A549 (cell line): ENCODE data around the gene TEX13D. TPM values are rescaled to one million over a fixed set of nuclear protein-coding genes. Genes with fewer than 3 reads are reported as not detected.

ENCODE experiments used
- ATAC-seq, 2 experiments: fragments of 200-7000 bp in 1 of 2; fragments of >200 bp in 1 of 2; cut with Nextera tagmentation in 1 of 2; cut with Tn5 transposase in 1 of 2; 3 replicates each; pipeline versions ENCODE4 v1.8.0 to v1.9.1; 2018 to 2020; ENCODE audit warnings: mild to moderate bottlenecking in 1 of 2, moderate library complexity in 1 of 2
- CTCF ChIA-PET: fragments of 300-600 bp; sonication (Branson Sonifier 250); formaldehyde crosslinking; extraction: SDS; loops from one replicate; lab custom pipeline; 2021; ENCODE audit warnings: antibody characterized with exemption, inconsistent platforms; lab: Yijun Ruan, JAX
- POLR2A ChIA-PET: fragments of 350-600 bp; formaldehyde crosslinking; extraction: SDS; loops from one replicate; lab custom pipeline; 2021; ENCODE audit warnings: antibody characterized with exemption, inconsistent platforms; lab: Yijun Ruan, JAX
- DNase-seq, 2 experiments: peaks; one replicate each; pipeline versions ENCODE4 v3.0.0 to v3.0.0-alpha.2; 2011 to 2016; ENCODE audit warnings: low read depth in 1 of 2, low spot score in 1 of 2
- FAIRE-seq: peaks from 2 replicates; lab custom pipeline; 2011; peaks lifted over from hg19 to GRCh38; lab: Jason Lieb, UNC
- H3K27ac ChIP-seq, 2 experiments: fragments of >200 bp; sonication (Bioruptor Twin); formaldehyde crosslinking; 3 replicates each; pipeline ENCODE4 v1.5.1; 2016 to 2017
- H3K4me1 ChIP-seq: fragments of >200 bp; sonication (Bioruptor Twin); formaldehyde crosslinking; 3 replicates; pipeline ENCODE4 v1.6.1; 2016
- H3K4me2 ChIP-seq: fragments of >200 bp; sonication (Bioruptor Twin); formaldehyde crosslinking; 3 replicates; pipeline ENCODE4 v1.6.1; 2016
- H3K4me3 ChIP-seq: fragments of >200 bp; sonication (Bioruptor Twin); formaldehyde crosslinking; 3 replicates; pipeline ENCODE4 v1.5.1; 2016
- H3K9me3 ChIP-seq: fragments of >200 bp; sonication (Bioruptor Twin); formaldehyde crosslinking; 3 replicates; pipeline ENCODE4 v1.6.1; 2016
- BCL3 ChIP-seq: fragments of >200 bp; sonication (Bioruptor Twin); formaldehyde crosslinking; IDR thresholded peaks from 3 replicates; pipeline ENCODE4 v1.6.1; 2016
- EHF ChIP-seq: fragments of 250-450 bp; sonication (Bioruptor Pico); IDR thresholded peaks from 2 replicates; pipeline ENCODE4 v1.5.0; 2020; ENCODE audit warnings: mild to moderate bottlenecking
- EP300 ChIP-seq, 2 experiments: fragments of >200 bp; sonication (Bioruptor Twin); formaldehyde crosslinking; IDR thresholded peaks; 2 replicates in 1 of 2; 3 replicates in 1 of 2; pipeline ENCODE4 v1.6.1; 2016 to 2017
- FOSB ChIP-seq: fragments of 250-450 bp; sonication (Bioruptor Pico); IDR thresholded peaks from 2 replicates; pipeline ENCODE4 v1.5.0; 2020; ENCODE audit warnings: mild to moderate bottlenecking, moderate library complexity
- FOSL2 ChIP-seq, 2 experiments: fragments of 450-650 bp in 1 of 2; fragments of >200 bp in 1 of 2; sonication (Bioruptor Twin) in 1 of 2; formaldehyde crosslinking; IDR thresholded peaks; 2 replicates each; pipeline versions ENCODE4 v1.5.0 to v1.6.1; 2016 to 2020; ENCODE audit warnings: mild to moderate bottlenecking in 1 of 2, moderate library complexity in 1 of 2
- FOXS1 ChIP-seq: fragments of 250-450 bp; sonication (Bioruptor Pico); IDR thresholded peaks from 2 replicates; pipeline ENCODE4 v1.5.0; 2020; ENCODE audit warnings: mild to moderate bottlenecking, moderate library complexity
- HDAC2 ChIP-seq: fragments of 200-600 bp; sonication (generic); IDR thresholded peaks from 2 replicates; pipeline ENCODE4 v1.6.1; 2016
- HMGXB4 ChIP-seq: fragments of 250-450 bp; sonication (Bioruptor Pico); IDR thresholded peaks from 2 replicates; pipeline ENCODE4 v1.5.0; 2021; ENCODE audit warnings: mild to moderate bottlenecking, moderate library complexity, borderline replicate concordance
- HOXA7 ChIP-seq: fragments of 250-450 bp; sonication (Bioruptor Pico); IDR thresholded peaks from 2 replicates; pipeline ENCODE4 v1.5.0; 2020; ENCODE audit warnings: mild to moderate bottlenecking, moderate library complexity
- HOXB5 ChIP-seq: fragments of 250-450 bp; sonication (Bioruptor Pico); IDR thresholded peaks from 2 replicates; pipeline ENCODE4 v1.5.0; 2020; ENCODE audit warnings: mild to moderate bottlenecking, moderate library complexity
- JUN ChIP-seq, 2 experiments: fragments of >200 bp; sonication (Bioruptor Twin); formaldehyde crosslinking; IDR thresholded peaks; 2 replicates in 1 of 2; 3 replicates in 1 of 2; pipeline ENCODE4 v1.6.1; 2016 to 2017
- JUNB ChIP-seq: fragments of >200 bp; sonication (Bioruptor Twin); formaldehyde crosslinking; IDR thresholded peaks from 2 replicates; pipeline ENCODE4 v1.6.1; 2016
- MAZ ChIP-seq: fragments of 150-350 bp; IDR thresholded peaks from 2 replicates; pipeline ENCODE4 v1.6.1; 2014; ENCODE audit warnings: antibody characterized with exemption, low read depth, low read length, borderline replicate concordance
- NPAS2 ChIP-seq: fragments of 250-450 bp; sonication (Bioruptor Pico); IDR thresholded peaks from 2 replicates; pipeline ENCODE4 v1.8.0; 2022; ENCODE audit warnings: mild to moderate bottlenecking, moderate library complexity, borderline replicate concordance
- NR3C1 ChIP-seq: fragments of >200 bp; sonication (Bioruptor Twin); formaldehyde crosslinking; IDR thresholded peaks from 3 replicates; pipeline ENCODE4 v1.6.1; 2017
- POLR2A ChIP-seq: IDR thresholded peaks from 2 replicates; pipeline ENCODE4 v1.6.1; 2012; ENCODE audit warnings: mild to moderate bottlenecking, low read length
- POLR2AphosphoS2 ChIP-seq: conservative IDR thresholded peaks from 2 replicates; pipeline ENCODE4 v1.6.1; 2012; ENCODE audit warnings: low read length, improper control_type of control experiment, inconsistent platforms
- RARB ChIP-seq: fragments of 250-450 bp; sonication (Bioruptor Pico); IDR thresholded peaks from 2 replicates; pipeline ENCODE4 v1.8.0; 2021; ENCODE audit warnings: mild to moderate bottlenecking, moderate library complexity
- REST ChIP-seq: fragments of 200-600 bp; sonication (generic); IDR thresholded peaks from 2 replicates; pipeline ENCODE4 v1.6.1; 2016; ENCODE audit warnings: antibody characterized with exemption, mild to moderate bottlenecking, moderate library complexity
- RFX5 ChIP-seq: fragments of 450-650 bp; IDR thresholded peaks from 2 replicates; pipeline ENCODE4 v1.7.1; 2014; ENCODE audit warnings: antibody characterized with exemption, mild to moderate bottlenecking, moderate library complexity
- SREBF2 ChIP-seq: fragments of 450-650 bp; IDR thresholded peaks from 2 replicates; pipeline ENCODE4 v1.6.1; 2014; ENCODE audit warnings: mild to moderate bottlenecking, moderate library complexity
- ZC3H11A ChIP-seq: fragments of 450-650 bp; IDR thresholded peaks from 2 replicates; pipeline ENCODE4 v1.6.1; 2014; ENCODE audit warnings: antibody characterized with exemption, mild to moderate bottlenecking
- ZFP36 ChIP-seq: fragments of 450-650 bp; IDR thresholded peaks from 2 replicates; pipeline ENCODE4 v1.6.1; 2014; ENCODE audit warnings: borderline replicate concordance; ENCODE audit not compliant: partially characterized antibody
- WGBS: methylation state at CpG from one replicate; pipeline ENCODE4 v1.1.6; 2017; ENCODE audit errors: missing lambda C conversion rate; 5-methylcytosine and 5-hydroxymethylcytosine counted together
- polyA plus RNA-seq, 4 experiments: library from polyadenylated mRNA; depleted of rRNA in 3 of 4; stranded (reverse); fragments of >200 nt; fragmentation: RNase III in 1 of 4; extraction: RNeasy Plus Mini Kit Qiagen cat#74134 plus additional on column Dnase treatment in 1 of 4; gene quantifications; 2 replicates in 3 of 4; 3 replicates in 1 of 4; pipeline ENCODE4 v1.2.3, GENCODE V29; 2011 to 2017
- TF ChIP-seq, protein P1 (sequence below): fragments of 250-450 bp; sonication (Bioruptor Pico); IDR thresholded peaks from 2 replicates; pipeline ENCODE4 v1.5.0; 2020; ENCODE audit warnings: low read depth, mild to moderate bottlenecking, moderate library complexity

Gene TEX13D
- polyA plus RNA-seq, 2 of the 4 experiments (the other 2 are of a cell fraction), result not detected

DNA sequence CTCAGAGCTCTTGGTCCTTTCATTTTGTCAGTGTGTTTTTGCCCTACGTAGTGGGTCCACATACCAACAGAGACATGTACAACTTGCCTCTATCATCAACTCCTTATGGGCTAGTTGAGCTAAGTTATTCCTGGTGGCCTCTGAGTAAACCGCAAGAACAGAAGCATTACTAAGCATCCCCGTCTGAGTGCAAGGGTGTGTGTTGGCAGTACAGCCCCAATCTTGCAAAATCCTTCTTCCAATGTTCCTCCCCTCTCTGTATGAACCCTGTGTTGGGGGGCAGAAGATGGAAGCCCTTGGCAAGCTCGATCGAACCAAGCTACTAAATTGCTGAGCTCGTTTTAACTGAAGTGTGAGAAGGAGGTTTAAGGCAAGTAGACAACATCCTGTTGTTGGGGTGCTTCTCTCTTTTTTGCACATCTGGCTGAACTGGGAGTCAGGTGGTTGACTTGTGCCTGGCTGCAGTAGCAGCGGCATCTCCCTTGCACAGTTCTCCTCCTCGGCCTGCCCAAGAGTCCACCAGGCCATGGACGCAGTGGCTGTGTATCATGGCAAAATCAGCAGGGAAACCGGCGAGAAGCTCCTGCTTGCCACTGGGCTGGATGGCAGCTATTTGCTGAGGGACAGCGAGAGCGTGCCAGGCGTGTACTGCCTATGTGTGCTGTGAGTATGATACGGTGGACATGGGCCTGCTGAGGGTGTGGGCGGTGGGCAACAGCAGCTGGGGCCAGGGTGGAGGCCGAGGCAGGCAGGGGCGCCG is 13.8 kb downstream of the TEX13D start, which contains the start of gene SH2D1A:
TSS of gene SH2D1A (plus strand) at position 447 of the 760 bp plus-strand sequence. CDS start at position 527, 80 bp downstream.
- Histone ChIP-seq H3K4me2 (no peak within 1 kb of the TSS), H3K27ac (no peak within 1 kb of the TSS), H3K9me3 (no peaks in the 10 kb centered on the region), H3K4me1 (no peaks in the 10 kb centered on the region), H3K4me3 (no peak within 1 kb of the TSS)
- ChIA-PET POLR2A (no interaction called here), CTCF (interaction anchor here (1.0 kb wide), 1 partner anchor 29 kb away, joined by 4 read pairs; no protein-coding TSS in a partner anchor)
- FAIRE-seq, result no peak
- TF ChIP-seq, protein P1, sequence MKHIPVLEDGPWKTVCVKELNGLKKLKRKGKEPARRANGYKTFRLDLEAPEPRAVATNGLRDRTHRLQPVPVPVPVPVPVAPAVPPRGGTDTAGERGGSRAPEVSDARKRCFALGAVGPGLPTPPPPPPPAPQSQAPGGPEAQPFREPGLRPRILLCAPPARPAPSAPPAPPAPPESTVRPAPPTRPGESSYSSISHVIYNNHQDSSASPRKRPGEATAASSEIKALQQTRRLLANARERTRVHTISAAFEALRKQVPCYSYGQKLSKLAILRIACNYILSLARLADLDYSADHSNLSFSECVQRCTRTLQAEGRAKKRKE (CRISPR knock-in tag), result no peak
- TF ChIP-seq EHF (CRISPR knock-in tag), result no peak
- no peak for TF ChIP-seq FOSL2 (IDR thresholded peaks at IDR 0.05)
- TF ChIP-seq FOSL2 (CRISPR knock-in tag; IDR thresholded peaks at IDR 0.05), result no peak
- TF ChIP-seq RARB, result no peak
- no peak for TF ChIP-seq NR3C1
- no peak for TF ChIP-seq RFX5
- TF ChIP-seq EP300 (IDR thresholded peaks at IDR 0.05), result no peak
- no peak for TF ChIP-seq POLR2A
- TF ChIP-seq REST, result no peak
- TF ChIP-seq SREBF2, result no peak
- TF ChIP-seq HDAC2, result no peak
- no peak for TF ChIP-seq HOXB5 (CRISPR knock-in tag)
- TF ChIP-seq HOXA7, result no peak
- TF ChIP-seq FOXS1, result no peak
- ATAC-seq, result no peak
- 50% methylated on average over 12 of the region's 19 CpGs for WGBS
- no peak for DNase-seq

DNA sequence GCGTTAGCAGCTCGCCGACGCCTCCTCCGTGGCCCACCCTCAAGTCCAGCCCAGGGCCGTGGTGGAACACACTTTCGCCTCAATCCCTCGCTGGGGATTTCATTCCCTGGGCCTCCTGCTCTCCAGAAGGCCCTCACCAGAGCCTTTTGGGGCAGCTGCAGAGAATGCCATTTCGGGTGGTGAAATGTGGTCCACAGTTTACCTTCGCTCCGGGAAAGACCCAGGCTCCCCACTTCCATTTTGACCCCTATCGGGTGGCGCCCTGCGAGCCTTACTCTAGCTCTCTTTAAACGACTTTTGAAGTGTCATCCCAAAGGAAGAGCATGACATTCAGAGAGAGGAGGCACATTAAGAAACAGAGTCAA is 14.4 kb downstream of the TEX13D start:
- ATAC-seq (no peak), FAIRE-seq (no peak), DNase-seq (no peak)
- CTCF ChIA-PET, result interaction anchor here (1.0 kb wide), 1 partner anchor 30 kb away, joined by 4 read pairs; no protein-coding TSS in a partner anchor
- 70% methylated on average over 9 of the region's 15 CpGs for WGBS
- no peaks in the 10 kb centered on the region for H3K4me1 ChIP-seq
- H3K4me2 ChIP-seq, result no peak overlapping the region
- H3K27ac ChIP-seq, result no peak overlapping the region
- no peaks in the 10 kb centered on the region for H3K9me3 ChIP-seq
- POLR2A ChIA-PET, result no interaction called here
- no peak overlapping the region for H3K4me3 ChIP-seq
- TF ChIP-seq POLR2A (no peak), NPAS2 (CRISPR knock-in tag) (no peak), ZFP36 (no peak), HMGXB4 (CRISPR knock-in tag) (no peak), JUNB (no peak), MAZ (no peak), JUN (IDR thresholded peaks at IDR 0.05) (no peak), FOSB (CRISPR knock-in tag) (no peak), BCL3 (no peak), SREBF2 (no peak), POLR2AphosphoS2 (no peak), ZC3H11A (no peak), REST (no peak)
- TF ChIP-seq, protein P1 (CRISPR knock-in tag), result no peak
